Testis (tissue), 2 donors: ENCODE data around the gene WWC2.

Experiments
- POLR2A ChIP-seq: fragments of 450-650 bp; IDR thresholded peaks from one replicate; pipeline ENCODE4 v1.6.1; 2017; ENCODE audit warnings: antibody characterized with exemption, mild to moderate bottlenecking, moderate library complexity
- TF ChIP-seq, protein P1 (sequence below), 3 experiments: fragments of 450-650 bp in 2 of 3; fragments of 200-600 bp in 1 of 3; sonication (generic) in 1 of 3; IDR thresholded peaks; one replicate each; pipeline ENCODE4 v1.5.1; 2016 to 2019; ENCODE audit warnings: antibody characterized with exemption in 3 of 3, mild to moderate bottlenecking in 2 of 3, moderate library complexity in 1 of 3

DNA sequence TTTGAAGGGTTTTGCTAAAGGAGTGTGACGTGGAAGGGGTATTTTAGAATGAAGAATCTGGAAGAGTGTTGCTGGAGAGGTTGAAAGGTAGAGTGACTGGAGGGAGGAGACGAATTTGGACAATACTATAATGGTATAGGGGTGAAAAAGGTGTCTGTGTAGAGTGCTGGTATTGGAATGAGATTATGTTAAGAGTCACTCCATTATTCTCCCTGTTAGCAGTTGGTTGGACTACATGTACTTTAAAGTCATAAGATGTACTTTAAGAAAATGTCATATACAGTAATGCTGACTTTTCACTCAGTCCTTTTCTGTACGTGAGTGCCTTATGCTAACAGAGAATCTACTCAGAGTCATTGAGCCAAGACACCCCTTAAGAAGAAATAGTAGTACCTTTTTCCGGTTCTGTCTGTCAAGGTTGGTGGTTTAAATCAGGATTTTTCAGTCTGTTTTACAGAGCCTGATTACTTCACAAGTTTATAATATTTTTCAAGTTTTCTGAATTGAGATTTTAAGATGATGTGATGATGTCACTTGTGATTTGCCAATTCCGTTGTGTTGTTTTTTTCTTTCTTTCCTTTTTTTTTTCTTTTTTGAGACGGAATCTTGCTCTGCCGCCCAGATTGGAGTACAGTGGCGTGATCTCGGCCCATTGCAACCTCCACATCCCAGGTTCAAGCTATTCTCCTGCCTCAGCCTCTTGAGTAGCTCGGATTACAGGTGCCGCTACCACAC is 56.6 kb downstream of the WWC2 start:
- TF ChIP-seq, protein P1, sequence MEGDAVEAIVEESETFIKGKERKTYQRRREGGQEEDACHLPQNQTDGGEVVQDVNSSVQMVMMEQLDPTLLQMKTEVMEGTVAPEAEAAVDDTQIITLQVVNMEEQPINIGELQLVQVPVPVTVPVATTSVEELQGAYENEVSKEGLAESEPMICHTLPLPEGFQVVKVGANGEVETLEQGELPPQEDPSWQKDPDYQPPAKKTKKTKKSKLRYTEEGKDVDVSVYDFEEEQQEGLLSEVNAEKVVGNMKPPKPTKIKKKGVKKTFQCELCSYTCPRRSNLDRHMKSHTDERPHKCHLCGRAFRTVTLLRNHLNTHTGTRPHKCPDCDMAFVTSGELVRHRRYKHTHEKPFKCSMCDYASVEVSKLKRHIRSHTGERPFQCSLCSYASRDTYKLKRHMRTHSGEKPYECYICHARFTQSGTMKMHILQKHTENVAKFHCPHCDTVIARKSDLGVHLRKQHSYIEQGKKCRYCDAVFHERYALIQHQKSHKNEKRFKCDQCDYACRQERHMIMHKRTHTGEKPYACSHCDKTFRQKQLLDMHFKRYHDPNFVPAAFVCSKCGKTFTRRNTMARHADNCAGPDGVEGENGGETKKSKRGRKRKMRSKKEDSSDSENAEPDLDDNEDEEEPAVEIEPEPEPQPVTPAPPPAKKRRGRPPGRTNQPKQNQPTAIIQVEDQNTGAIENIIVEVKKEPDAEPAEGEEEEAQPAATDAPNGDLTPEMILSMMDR (IDR thresholded peaks at IDR 0.05) = no peak
- TF ChIP-seq POLR2A = no peak
